ENCODE results near the gene ACAP3. TPM values are rescaled to one million over a fixed set of nuclear protein-coding genes. Genes with fewer than 3 reads are reported as not detected.

The ACAP3 gene
- total and polyA plus RNA-seq, 2 donors (not counting 3 experiments of a cell fraction or from before 2014, with no cell fraction given), result 27.8 to 39.0 TPM

- no peak overlapping the region for H3K27ac ChIP-seq (ENCODE audit: insufficient read depth, low read depth, low read length)
- H3K9me3 ChIP-seq (replicated peaks; ENCODE audit: control insufficient read depth, insufficient read depth, low read length), result no peaks in the 10 kb centered on the region
- peaks cover 10% of the 10 kb centered on the region for H3K4me1 ChIP-seq (ENCODE audit: control insufficient read depth, extremely low read depth, insufficient read depth, low read length)
- H3K9ac ChIP-seq (replicated peaks; ENCODE audit: extremely low read depth, insufficient read depth, low read length), result no peak overlapping the region
- POLR2A ChIA-PET, result no interaction called here
- intact Hi-C loops (cut with micrococcal nuclease) (no loop called here), dilution Hi-C loops (cut with MboI; ENCODE audit: extremely low pct_ligation_motif_present, low sequenced_read_pairs) (no loop called here)
- H3K79me2 ChIP-seq (ENCODE audit: control insufficient read depth, insufficient read depth, low read length), result peaks cover 33% of the 10 kb centered on the region
- no peaks in the 10 kb centered on the region for H4K20me1 ChIP-seq (replicated peaks; ENCODE audit: control insufficient read depth, extremely low read depth, insufficient read depth, low read length)
- no peak overlapping the region for H3K4me2 ChIP-seq (ENCODE audit: insufficient read depth, low read length)
- no peak for FAIRE-seq
- TF ChIP-seq GATA2 (IDR thresholded peaks at IDR 0.05; ENCODE audit: insufficient read depth, insufficient read length, low read depth, low read length), result no peak
- no peak for TF ChIP-seq FOS (IDR thresholded peaks at IDR 0.05; ENCODE audit: borderline replicate concordance, insufficient read depth, low read length)
- no peak for TF ChIP-seq EZH2 (IDR thresholded peaks at IDR 0.05; ENCODE audit: borderline replicate concordance, low read depth, low read length, severe bottlenecking)
- TF ChIP-seq CTCF (IDR thresholded peaks at IDR 0.05; ENCODE audit: extremely low read depth in 1 of 2, insufficient read depth in 1 of 2, low read depth in 1 of 2, low read length in 2 of 2), result peak; percentile 17 to 47
- TF ChIP-seq POLR2A (IDR thresholded peaks at IDR 0.05; ENCODE audit: low read depth, low read length), result no peak
- TF ChIP-seq POLR2AphosphoS5 (IDR thresholded peaks at IDR 0.05; ENCODE audit: insufficient read depth, low read depth, low read length), result no peak
- BruUV-seq (replicated peaks), result no TSS peak
- no peak for DNase-seq (ENCODE audit: low read depth, low spot score)
- peaks cover 0 to 10% of the 10 kb centered on the region in 2 experiments for H3K36me3 ChIP-seq (ENCODE audit: control insufficient read depth in 2 of 2, extremely low read depth in 1 of 2, insufficient read depth in 2 of 2, low read length in 2 of 2)
- H3K9me1 ChIP-seq (replicated peaks; ENCODE audit: control insufficient read depth, extremely low read depth, insufficient read depth, low read length), result no peaks in the 10 kb centered on the region
- H3K27me3 ChIP-seq (ENCODE audit: control insufficient read depth in 2 of 2, insufficient read depth in 2 of 2, low read length in 2 of 2), result no peaks in the 10 kb centered on the region
- no peak overlapping the region for H3K4me3 ChIP-seq (replicated peaks in 1 of 3; ENCODE audit: insufficient read depth in 1 of 3, low read depth in 1 of 3, low read length in 3 of 3)
- CTCF ChIA-PET, result interaction anchor here (2.0 kb wide), 1 partner anchor 27 kb away, joined by 6 read pairs; no protein-coding TSS in a partner anchor
- no peak overlapping the region for H2AFZ ChIP-seq (ENCODE audit: low read depth, low read length)
Observed at GRCh38 chr1:1344655-1345361, 37.1 kb upstream of the ACAP3 start.

All from endothelial cell of umbilical vein (primary cell).